ENCODE data around the gene PHGDH.

The PHGDH gene

DNA sequence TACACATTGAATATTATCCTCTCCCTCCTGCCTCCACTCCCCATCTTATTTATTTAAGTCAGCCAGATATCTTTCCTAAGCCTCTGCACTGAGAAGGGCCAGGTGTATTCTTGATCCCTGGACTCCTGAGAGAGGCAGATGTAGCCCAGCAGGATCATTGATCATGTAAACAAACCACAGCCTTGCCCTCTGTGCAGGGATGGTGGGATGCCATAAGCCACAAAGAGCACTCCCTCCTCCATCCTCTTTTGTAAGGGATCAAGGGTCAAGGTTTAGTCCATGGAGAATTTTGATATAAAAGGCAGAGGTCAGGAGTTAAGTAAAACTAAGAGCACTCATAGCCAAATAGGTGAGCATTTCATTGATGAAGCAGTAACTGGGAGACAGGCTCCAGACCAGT lies 17.3 kb downstream of the PHGDH start:
- H3K9ac ChIP-seq (ENCODE audit: low read length), result no peak overlapping the region
- H3K36me3 ChIP-seq (ENCODE audit: insufficient read depth, low read length), result peaks cover 83% of the 10 kb centered on the region
- H3F3A ChIP-seq (ENCODE audit: insufficient read depth, low read length), result no peaks in the 10 kb centered on the region
- no peaks in the 10 kb centered on the region for H3K9me3 ChIP-seq (ENCODE audit: low read length)
- no peak for TF ChIP-seq EZH2 (IDR thresholded peaks at IDR 0.05; ENCODE audit: borderline replicate concordance, low read length)
- TF ChIP-seq, protein P1, sequence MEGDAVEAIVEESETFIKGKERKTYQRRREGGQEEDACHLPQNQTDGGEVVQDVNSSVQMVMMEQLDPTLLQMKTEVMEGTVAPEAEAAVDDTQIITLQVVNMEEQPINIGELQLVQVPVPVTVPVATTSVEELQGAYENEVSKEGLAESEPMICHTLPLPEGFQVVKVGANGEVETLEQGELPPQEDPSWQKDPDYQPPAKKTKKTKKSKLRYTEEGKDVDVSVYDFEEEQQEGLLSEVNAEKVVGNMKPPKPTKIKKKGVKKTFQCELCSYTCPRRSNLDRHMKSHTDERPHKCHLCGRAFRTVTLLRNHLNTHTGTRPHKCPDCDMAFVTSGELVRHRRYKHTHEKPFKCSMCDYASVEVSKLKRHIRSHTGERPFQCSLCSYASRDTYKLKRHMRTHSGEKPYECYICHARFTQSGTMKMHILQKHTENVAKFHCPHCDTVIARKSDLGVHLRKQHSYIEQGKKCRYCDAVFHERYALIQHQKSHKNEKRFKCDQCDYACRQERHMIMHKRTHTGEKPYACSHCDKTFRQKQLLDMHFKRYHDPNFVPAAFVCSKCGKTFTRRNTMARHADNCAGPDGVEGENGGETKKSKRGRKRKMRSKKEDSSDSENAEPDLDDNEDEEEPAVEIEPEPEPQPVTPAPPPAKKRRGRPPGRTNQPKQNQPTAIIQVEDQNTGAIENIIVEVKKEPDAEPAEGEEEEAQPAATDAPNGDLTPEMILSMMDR (IDR thresholded peaks at IDR 0.05; ENCODE audit: low read length), result no peak
- no peaks in the 10 kb centered on the region for H3K4me1 ChIP-seq (ENCODE audit: insufficient read depth, low read length, severe bottlenecking)
- no peak overlapping the region for H2AFZ ChIP-seq (ENCODE audit: low read length)
- no peak overlapping the region for H3K4me2 ChIP-seq (ENCODE audit: low read length)
- no peaks in the 10 kb centered on the region for H4K20me1 ChIP-seq (ENCODE audit: insufficient read depth, low read length)
- no peak overlapping the region for H3K4me3 ChIP-seq (ENCODE audit: low read depth, low read length, poor library complexity, severe bottlenecking)
- no peak overlapping the region for H3K27ac ChIP-seq (ENCODE audit: low read depth, low read length, poor library complexity, severe bottlenecking)
- no peaks in the 10 kb centered on the region for H3K9me2 ChIP-seq (ENCODE audit: low read depth, low read length)
- H3K79me2 ChIP-seq (ENCODE audit: insufficient read depth, low read length), result no peaks in the 10 kb centered on the region
- no peaks in the 10 kb centered on the region for H3K27me3 ChIP-seq (ENCODE audit: insufficient read depth, low read length)

DNA sequence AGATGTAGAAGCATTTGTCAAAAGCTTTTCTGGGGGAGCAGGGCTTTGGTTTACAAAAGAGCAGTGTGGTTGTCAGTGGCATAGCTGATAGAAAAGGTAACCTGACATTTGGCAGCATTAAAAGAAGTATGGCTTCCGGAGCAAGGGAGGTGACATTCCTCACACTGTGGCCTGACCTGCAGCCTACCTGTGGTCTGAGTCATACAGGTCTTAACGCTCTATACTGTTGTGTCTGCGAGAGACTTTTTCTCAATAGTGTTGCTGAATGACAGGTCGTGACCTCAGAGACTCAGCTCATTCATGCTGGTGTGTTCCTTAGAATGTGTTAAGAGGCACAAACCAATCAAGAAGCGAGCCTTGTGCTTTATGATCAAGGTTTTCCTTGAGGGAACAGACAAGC lies 19.3 kb downstream of the PHGDH start:
- Histone ChIP-seq H2AFZ (ENCODE audit: low read length) (no peak overlapping the region), H3K9me2 (ENCODE audit: low read depth, low read length) (no peaks in the 10 kb centered on the region), H3K79me2 (ENCODE audit: insufficient read depth, low read length) (no peaks in the 10 kb centered on the region), H3K36me3 (ENCODE audit: insufficient read depth, low read length) (peaks cover 82% of the 10 kb centered on the region), H3K27me3 (ENCODE audit: insufficient read depth, low read length) (no peaks in the 10 kb centered on the region), H3F3A (ENCODE audit: insufficient read depth, low read length) (no peaks in the 10 kb centered on the region), H3K4me3 (ENCODE audit: low read depth, low read length, poor library complexity, severe bottlenecking) (no peak overlapping the region), H4K20me1 (ENCODE audit: insufficient read depth, low read length) (no peaks in the 10 kb centered on the region), H3K4me2 (ENCODE audit: low read length) (no peak overlapping the region), H3K4me1 (ENCODE audit: insufficient read depth, low read length, severe bottlenecking) (no peaks in the 10 kb centered on the region), H3K9me3 (ENCODE audit: low read length) (no peaks in the 10 kb centered on the region), H3K9ac (ENCODE audit: low read length) (no peak overlapping the region), H3K27ac (ENCODE audit: low read depth, low read length, poor library complexity, severe bottlenecking) (no peak overlapping the region)
- TF ChIP-seq, protein P1 (IDR thresholded peaks at IDR 0.05; ENCODE audit: low read length), result no peak
- TF ChIP-seq EZH2 (IDR thresholded peaks at IDR 0.05; ENCODE audit: borderline replicate concordance, low read length), result no peak

DNA sequence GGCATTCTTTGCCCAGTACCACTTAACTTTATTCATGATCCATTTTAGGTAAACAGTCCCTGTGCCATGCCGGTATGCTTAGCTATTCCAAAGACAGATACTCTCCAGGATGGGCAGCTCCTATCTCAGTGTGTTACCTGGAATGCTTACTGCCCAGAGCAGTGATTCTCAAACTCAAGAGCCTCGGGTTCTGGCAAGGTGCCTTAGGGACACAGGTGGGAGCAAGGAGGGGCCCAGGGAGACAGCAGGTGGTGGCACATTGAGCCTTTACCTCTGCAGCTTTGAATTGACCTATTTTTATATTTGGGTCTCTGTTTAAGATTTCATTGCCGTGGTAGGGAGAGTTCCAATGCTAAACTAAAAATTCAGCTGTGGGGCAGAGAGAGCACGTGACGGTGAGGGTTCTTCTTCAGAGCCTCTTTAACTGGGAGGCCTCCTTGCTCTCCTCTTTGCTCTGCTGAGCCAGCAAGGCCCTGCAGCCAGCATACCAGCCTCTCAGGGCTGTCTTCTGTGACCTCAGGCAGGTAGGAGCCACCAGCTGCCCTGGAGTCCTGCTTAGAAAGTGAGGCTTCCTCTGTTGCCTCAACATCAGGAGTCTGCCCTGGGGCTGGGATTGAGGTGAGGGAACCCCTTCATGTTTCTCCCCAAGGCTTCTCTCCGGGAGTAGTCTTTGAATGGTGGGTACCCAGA lies 20.2 kb downstream of the PHGDH start:
- Histone ChIP-seq H3K27ac (ENCODE audit: low read depth, low read length, poor library complexity, severe bottlenecking) (no peak overlapping the region), H3K27me3 (ENCODE audit: insufficient read depth, low read length) (no peaks in the 10 kb centered on the region), H3K9ac (ENCODE audit: low read length) (no peak overlapping the region), H3K4me3 (ENCODE audit: low read depth, low read length, poor library complexity, severe bottlenecking) (no peak overlapping the region), H3K9me3 (ENCODE audit: low read length) (no peaks in the 10 kb centered on the region), H3K9me2 (ENCODE audit: low read depth, low read length) (no peaks in the 10 kb centered on the region), H3K4me1 (ENCODE audit: insufficient read depth, low read length, severe bottlenecking) (no peaks in the 10 kb centered on the region), H2AFZ (ENCODE audit: low read length) (no peak overlapping the region), H3K79me2 (ENCODE audit: insufficient read depth, low read length) (no peaks in the 10 kb centered on the region), H4K20me1 (ENCODE audit: insufficient read depth, low read length) (no peaks in the 10 kb centered on the region), H3F3A (ENCODE audit: insufficient read depth, low read length) (no peaks in the 10 kb centered on the region), H3K4me2 (ENCODE audit: low read length) (no peak overlapping the region), H3K36me3 (ENCODE audit: insufficient read depth, low read length) (peaks cover 82% of the 10 kb centered on the region)
- TF ChIP-seq EZH2 (IDR thresholded peaks at IDR 0.05; ENCODE audit: borderline replicate concordance, low read length), result no peak
- TF ChIP-seq, protein P1 (IDR thresholded peaks at IDR 0.05; ENCODE audit: low read length), result no peak

Data from OCI-LY1 (cell line).